ENCODE measurements around the gene CRLF1. TPM values are rescaled to one million over a fixed set of nuclear protein-coding genes. Genes with fewer than 3 reads are reported as not detected.

Gene CRLF1
- total RNA-seq, 2 experiments from 2014 or later = 1.3 TPM; not detected in 1

DNA sequence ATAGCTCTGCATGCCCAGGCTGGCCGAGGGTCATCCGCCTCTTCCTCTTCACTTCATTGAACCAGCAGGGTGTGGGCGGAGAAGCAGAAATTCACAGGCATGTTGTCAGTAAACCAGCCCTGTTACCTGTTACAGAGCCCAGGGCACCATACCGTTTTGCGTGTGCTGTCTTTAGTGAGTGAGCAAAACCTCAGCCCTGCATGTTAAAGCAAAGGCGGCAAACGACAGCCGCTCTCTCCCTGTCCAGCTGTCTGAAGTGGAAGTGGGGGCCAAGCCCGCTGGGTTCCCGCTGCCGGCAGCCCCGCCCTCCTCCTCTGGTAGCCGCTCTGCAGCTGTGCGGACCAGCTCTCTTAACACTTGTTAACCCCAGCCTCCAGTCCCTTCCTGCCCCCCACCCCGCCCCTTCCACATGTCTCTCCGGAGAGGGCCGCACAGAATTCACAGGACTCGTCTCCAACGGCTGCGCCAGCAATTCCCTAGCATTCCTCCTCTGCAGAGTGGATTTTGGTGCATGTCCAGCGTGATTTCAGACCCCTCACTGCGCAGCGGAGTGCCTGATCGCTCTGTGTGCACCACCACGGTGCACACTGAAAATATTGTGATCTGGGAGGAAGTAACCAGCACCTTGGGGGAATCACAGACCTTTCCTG, 42.9 kb upstream of the CRLF1 start:
- no TSS peak for BruUV-seq (replicated peaks)
- Histone ChIP-seq H4K20me1 (ENCODE audit: insufficient read depth, low read length) (no peaks in the 10 kb centered on the region), H2AFZ (ENCODE audit: low read length) (no peak overlapping the region), H3K27ac (ENCODE audit: low read depth, low read length, poor library complexity, severe bottlenecking) (no peak overlapping the region), H3K9me3 (ENCODE audit: low read length) (no peaks in the 10 kb centered on the region), H3K79me2 (ENCODE audit: insufficient read depth, low read depth, low read length) (no peaks in the 10 kb centered on the region), H3K4me2 (ENCODE audit: low read length) (no peak overlapping the region), H3K9me2 (ENCODE audit: insufficient read depth, low read length) (no peaks in the 10 kb centered on the region), H3K36me3 (ENCODE audit: insufficient read depth, low read length) (no peaks in the 10 kb centered on the region), H3K4me1 (ENCODE audit: insufficient read depth, low read length, poor library complexity, severe bottlenecking) (no peaks in the 10 kb centered on the region), H3K4me3 (ENCODE audit: low read depth, low read length, poor library complexity, severe bottlenecking) (no peak overlapping the region)
- POLR2A ChIA-PET = no interaction called here
- intact Hi-C loops (cut with micrococcal nuclease; ENCODE audit: unreplicated experiment) = no loop called here
- TF ChIP-seq, protein P1, sequence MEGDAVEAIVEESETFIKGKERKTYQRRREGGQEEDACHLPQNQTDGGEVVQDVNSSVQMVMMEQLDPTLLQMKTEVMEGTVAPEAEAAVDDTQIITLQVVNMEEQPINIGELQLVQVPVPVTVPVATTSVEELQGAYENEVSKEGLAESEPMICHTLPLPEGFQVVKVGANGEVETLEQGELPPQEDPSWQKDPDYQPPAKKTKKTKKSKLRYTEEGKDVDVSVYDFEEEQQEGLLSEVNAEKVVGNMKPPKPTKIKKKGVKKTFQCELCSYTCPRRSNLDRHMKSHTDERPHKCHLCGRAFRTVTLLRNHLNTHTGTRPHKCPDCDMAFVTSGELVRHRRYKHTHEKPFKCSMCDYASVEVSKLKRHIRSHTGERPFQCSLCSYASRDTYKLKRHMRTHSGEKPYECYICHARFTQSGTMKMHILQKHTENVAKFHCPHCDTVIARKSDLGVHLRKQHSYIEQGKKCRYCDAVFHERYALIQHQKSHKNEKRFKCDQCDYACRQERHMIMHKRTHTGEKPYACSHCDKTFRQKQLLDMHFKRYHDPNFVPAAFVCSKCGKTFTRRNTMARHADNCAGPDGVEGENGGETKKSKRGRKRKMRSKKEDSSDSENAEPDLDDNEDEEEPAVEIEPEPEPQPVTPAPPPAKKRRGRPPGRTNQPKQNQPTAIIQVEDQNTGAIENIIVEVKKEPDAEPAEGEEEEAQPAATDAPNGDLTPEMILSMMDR (conservative IDR thresholded peaks at IDR 0.05; ENCODE audit: low read length) = no peak
- no peak for TF ChIP-seq EZH2phosphoT487 (IDR thresholded peaks at IDR 0.05; ENCODE audit: borderline replicate concordance, low read depth, low read length)
- no peak for DNase-seq (ENCODE audit: low spot score)
- CTCF ChIA-PET (ENCODE audit: unreplicated experiment) = no interaction called here

DNA sequence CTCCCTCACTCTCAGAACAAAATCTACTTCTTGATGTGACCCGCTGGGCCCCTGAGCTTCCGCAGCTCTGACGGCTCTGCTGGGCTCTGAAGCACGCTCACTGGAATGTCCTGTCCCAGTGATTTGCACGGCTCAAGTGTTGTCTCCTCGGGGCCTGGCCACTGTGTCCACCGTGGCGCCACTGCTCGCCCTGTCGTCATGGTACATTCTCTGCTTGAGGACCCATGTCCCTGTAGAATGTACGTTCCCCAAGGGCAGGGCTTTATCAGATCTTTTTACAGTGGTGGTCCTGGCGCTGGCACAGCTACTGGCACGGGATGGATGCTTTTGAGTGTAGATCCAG, 42.3 kb upstream of the CRLF1 start:
- H3K4me3 ChIP-seq (ENCODE audit: low read depth, low read length, poor library complexity, severe bottlenecking) = no peak overlapping the region
- H3K4me2 ChIP-seq (ENCODE audit: low read length) = no peak overlapping the region
- DNase-seq (ENCODE audit: low spot score) = no peak
- H4K20me1 ChIP-seq (ENCODE audit: insufficient read depth, low read length) = no peaks in the 10 kb centered on the region
- no peaks in the 10 kb centered on the region for H3K79me2 ChIP-seq (ENCODE audit: insufficient read depth, low read depth, low read length)
- TF ChIP-seq, protein P1 (conservative IDR thresholded peaks at IDR 0.05; ENCODE audit: low read length) = no peak
- TF ChIP-seq EZH2phosphoT487 (IDR thresholded peaks at IDR 0.05; ENCODE audit: borderline replicate concordance, low read depth, low read length) = no peak
- POLR2A ChIA-PET = no interaction called here
- CTCF ChIA-PET (ENCODE audit: unreplicated experiment) = no interaction called here
- H3K9me2 ChIP-seq (ENCODE audit: insufficient read depth, low read length) = no peaks in the 10 kb centered on the region
- intact Hi-C loops (cut with micrococcal nuclease; ENCODE audit: unreplicated experiment) = no loop called here
- no peak overlapping the region for H2AFZ ChIP-seq (ENCODE audit: low read length)
- no peak overlapping the region for H3K27ac ChIP-seq (ENCODE audit: low read depth, low read length, poor library complexity, severe bottlenecking)
- no peaks in the 10 kb centered on the region for H3K36me3 ChIP-seq (ENCODE audit: insufficient read depth, low read length)
- H3K4me1 ChIP-seq (ENCODE audit: insufficient read depth, low read length, poor library complexity, severe bottlenecking) = no peaks in the 10 kb centered on the region
- H3K9me3 ChIP-seq (ENCODE audit: low read length) = no peaks in the 10 kb centered on the region
- no TSS peak for BruUV-seq (replicated peaks)

DNA sequence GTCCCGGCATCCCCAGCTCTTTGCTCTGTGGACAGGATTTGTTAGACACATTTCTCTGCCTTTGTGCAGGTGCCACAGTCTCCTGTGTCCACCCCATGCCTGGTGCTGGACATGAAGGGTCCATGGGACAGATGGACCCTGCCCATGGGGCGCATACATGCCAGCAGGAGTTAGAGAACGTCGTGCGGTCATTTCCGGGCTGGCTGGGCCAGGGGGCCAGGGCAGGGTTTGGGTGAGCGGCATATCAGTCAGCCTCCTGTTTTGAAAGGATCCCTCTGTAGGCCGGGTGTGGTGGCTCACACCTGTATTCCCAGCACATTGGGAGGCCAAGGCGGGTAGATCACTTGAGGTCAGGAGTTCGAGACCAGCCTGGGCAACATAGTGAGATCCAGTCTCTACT, 41.2 kb upstream of the CRLF1 start:
- DNase-seq (ENCODE audit: low spot score) = no peak
- Histone ChIP-seq H3K4me1 (ENCODE audit: insufficient read depth, low read length, poor library complexity, severe bottlenecking) (no peaks in the 10 kb centered on the region), H3K9me3 (ENCODE audit: low read length) (no peaks in the 10 kb centered on the region), H2AFZ (ENCODE audit: low read length) (no peak overlapping the region), H3K79me2 (ENCODE audit: insufficient read depth, low read depth, low read length) (no peaks in the 10 kb centered on the region), H3K27ac (ENCODE audit: low read depth, low read length, poor library complexity, severe bottlenecking) (no peak overlapping the region), H3K4me2 (ENCODE audit: low read length) (no peak overlapping the region), H3K36me3 (ENCODE audit: insufficient read depth, low read length) (no peaks in the 10 kb centered on the region), H3K9me2 (ENCODE audit: insufficient read depth, low read length) (no peaks in the 10 kb centered on the region), H3K4me3 (ENCODE audit: low read depth, low read length, poor library complexity, severe bottlenecking) (no peak overlapping the region), H4K20me1 (ENCODE audit: insufficient read depth, low read length) (no peaks in the 10 kb centered on the region)
- no peak for TF ChIP-seq EZH2phosphoT487 (IDR thresholded peaks at IDR 0.05; ENCODE audit: borderline replicate concordance, low read depth, low read length)
- TF ChIP-seq, protein P1 (conservative IDR thresholded peaks at IDR 0.05; ENCODE audit: low read length) = no peak
- intact Hi-C loops (cut with micrococcal nuclease; ENCODE audit: unreplicated experiment) = no loop called here
- ChIA-PET CTCF (ENCODE audit: unreplicated experiment) (no interaction called here), POLR2A (no interaction called here)
- no TSS peak for BruUV-seq (replicated peaks)
